WTC11 (cell line): ENCODE measurements around the gene RPRD2.

Experiments used
- FOXJ3 ChIP-seq: sonication (generic); formaldehyde crosslinking; IDR thresholded peaks from 2 replicates; pipeline ENCODE4 v1.9.0; 2021; ENCODE audit warnings: missing genetic modification reagents, mild to moderate bottlenecking, borderline replicate concordance
- TCF7 ChIP-seq: sonication (generic); formaldehyde crosslinking; IDR thresholded peaks from 2 replicates; pipeline ENCODE4 v1.8.0; 2022; ENCODE audit warnings: mild to moderate bottlenecking, low read depth, missing genetic modification reagents, moderate library complexity
- TEAD4 ChIP-seq: sonication (generic); formaldehyde crosslinking; IDR thresholded peaks from 2 replicates; pipeline ENCODE4 v1.8.0; 2022; ENCODE audit warnings: mild to moderate bottlenecking, missing genetic modification reagents
- TF ChIP-seq, protein P1 (sequence below): fragments of 200-600 bp; IDR thresholded peaks from 2 replicates; pipeline ENCODE4 v1.8.0; 2022; ENCODE audit warnings: antibody characterized with exemption

GRCh38 chr1:150352866-150353265 lies 11.1 kb upstream of the RPRD2 start:
- TF ChIP-seq, protein P1, sequence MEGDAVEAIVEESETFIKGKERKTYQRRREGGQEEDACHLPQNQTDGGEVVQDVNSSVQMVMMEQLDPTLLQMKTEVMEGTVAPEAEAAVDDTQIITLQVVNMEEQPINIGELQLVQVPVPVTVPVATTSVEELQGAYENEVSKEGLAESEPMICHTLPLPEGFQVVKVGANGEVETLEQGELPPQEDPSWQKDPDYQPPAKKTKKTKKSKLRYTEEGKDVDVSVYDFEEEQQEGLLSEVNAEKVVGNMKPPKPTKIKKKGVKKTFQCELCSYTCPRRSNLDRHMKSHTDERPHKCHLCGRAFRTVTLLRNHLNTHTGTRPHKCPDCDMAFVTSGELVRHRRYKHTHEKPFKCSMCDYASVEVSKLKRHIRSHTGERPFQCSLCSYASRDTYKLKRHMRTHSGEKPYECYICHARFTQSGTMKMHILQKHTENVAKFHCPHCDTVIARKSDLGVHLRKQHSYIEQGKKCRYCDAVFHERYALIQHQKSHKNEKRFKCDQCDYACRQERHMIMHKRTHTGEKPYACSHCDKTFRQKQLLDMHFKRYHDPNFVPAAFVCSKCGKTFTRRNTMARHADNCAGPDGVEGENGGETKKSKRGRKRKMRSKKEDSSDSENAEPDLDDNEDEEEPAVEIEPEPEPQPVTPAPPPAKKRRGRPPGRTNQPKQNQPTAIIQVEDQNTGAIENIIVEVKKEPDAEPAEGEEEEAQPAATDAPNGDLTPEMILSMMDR = no peak
- TF ChIP-seq TEAD4 (CRISPR knock-in tag) (no peak), FOXJ3 (CRISPR knock-in tag) (no peak), TCF7 (CRISPR knock-in tag) (no peak)
